ENCODE results near the gene PPP3R1.
A peak's percentile ranks its signal among the peaks of the same experiment; 100 is the strongest.

PPP3R1 gene

DNA sequence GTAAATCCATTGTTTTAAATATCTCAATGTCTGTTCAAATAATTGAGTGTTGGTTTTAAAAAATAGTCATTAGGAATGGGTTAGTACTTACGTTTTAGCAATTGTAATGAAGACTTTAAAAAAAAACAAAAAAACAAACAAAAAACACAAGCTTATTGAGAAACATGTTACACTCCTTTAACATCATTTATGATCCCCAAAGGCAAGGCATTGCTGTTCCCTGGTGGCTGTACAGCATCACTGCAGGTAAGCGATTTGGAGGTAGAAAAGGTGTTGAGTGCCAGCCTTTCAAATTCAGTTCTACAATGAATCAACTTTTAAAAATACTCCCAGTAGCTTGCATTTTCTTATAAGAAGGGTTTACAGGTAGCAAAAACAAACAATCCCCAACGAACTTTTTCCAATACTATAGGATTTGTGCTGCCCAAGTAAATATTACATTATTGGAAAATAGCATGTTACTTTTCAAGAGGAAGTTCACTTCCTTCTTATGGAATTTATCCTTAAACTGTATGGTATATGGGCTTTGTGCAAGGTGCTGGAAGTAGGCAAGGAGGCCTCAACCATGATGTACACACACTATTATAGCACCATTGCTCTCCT is 39.9 kb upstream of the PPP3R1 start:
- no peaks in the 10 kb centered on the region for H3K27me3 ChIP-seq
- H3K9me3 ChIP-seq, result no peaks in the 10 kb centered on the region
- H3K4me1 ChIP-seq, result no peaks in the 10 kb centered on the region
- no peaks in the 10 kb centered on the region for H3K36me3 ChIP-seq
- H3K4me3 ChIP-seq (ENCODE audit: low read depth, low read length), result no peak overlapping the region
- peak; percentile 11 for DNase-seq
- TF ChIP-seq, protein P1, sequence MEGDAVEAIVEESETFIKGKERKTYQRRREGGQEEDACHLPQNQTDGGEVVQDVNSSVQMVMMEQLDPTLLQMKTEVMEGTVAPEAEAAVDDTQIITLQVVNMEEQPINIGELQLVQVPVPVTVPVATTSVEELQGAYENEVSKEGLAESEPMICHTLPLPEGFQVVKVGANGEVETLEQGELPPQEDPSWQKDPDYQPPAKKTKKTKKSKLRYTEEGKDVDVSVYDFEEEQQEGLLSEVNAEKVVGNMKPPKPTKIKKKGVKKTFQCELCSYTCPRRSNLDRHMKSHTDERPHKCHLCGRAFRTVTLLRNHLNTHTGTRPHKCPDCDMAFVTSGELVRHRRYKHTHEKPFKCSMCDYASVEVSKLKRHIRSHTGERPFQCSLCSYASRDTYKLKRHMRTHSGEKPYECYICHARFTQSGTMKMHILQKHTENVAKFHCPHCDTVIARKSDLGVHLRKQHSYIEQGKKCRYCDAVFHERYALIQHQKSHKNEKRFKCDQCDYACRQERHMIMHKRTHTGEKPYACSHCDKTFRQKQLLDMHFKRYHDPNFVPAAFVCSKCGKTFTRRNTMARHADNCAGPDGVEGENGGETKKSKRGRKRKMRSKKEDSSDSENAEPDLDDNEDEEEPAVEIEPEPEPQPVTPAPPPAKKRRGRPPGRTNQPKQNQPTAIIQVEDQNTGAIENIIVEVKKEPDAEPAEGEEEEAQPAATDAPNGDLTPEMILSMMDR (IDR thresholded peaks at IDR 0.05; ENCODE audit: low read depth, low read length), result peak; percentile 67

DNA sequence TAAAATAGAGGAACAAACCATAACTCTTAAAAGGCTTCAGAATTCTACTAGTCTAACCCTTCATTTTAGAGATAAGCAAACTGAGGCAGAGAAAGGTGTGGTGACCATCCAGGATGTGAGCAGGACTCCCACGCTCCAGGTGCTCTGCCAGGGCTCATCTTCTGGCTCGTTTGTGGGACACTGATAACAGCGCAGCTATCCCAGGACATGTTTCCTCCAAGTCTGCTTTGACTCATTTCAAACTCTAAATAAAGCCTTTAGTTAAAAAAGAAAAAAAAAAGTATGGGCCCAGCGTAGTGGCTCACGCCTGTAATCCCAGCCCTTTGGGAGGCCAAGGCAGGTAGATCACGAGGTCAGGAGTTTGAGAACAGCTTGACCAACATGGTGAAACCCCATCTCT is 39.0 kb upstream of the PPP3R1 start:
- H3K27me3 ChIP-seq, result no peaks in the 10 kb centered on the region
- H3K9me3 ChIP-seq, result no peaks in the 10 kb centered on the region
- no peak for DNase-seq
- no peak overlapping the region for H3K4me3 ChIP-seq (ENCODE audit: low read depth, low read length)
- TF ChIP-seq, protein P1 (IDR thresholded peaks at IDR 0.05; ENCODE audit: low read depth, low read length), result no peak
- no peaks in the 10 kb centered on the region for H3K4me1 ChIP-seq
- H3K36me3 ChIP-seq, result no peaks in the 10 kb centered on the region

DNA sequence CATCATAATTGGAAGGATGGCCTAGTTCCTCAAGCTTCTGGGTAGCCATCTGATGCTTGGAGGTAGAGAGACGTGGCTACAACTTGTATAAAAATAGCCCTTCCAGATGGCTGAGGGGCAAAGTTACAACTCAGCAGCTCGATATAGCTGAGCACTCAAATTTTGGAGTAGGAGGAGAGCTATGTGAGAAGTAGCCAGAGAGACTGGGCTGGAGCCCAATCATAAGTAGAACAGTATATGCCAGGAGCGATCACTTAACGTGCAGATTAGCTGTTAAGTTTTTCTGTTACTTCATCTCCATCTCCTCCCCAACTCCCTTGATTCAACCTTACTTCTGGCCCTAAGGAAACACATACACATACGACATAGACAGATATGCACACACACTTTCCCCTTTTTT is 38.6 kb upstream of the PPP3R1 start:
- Histone ChIP-seq H3K9me3 (no peaks in the 10 kb centered on the region), H3K27me3 (no peaks in the 10 kb centered on the region), H3K36me3 (no peaks in the 10 kb centered on the region), H3K4me1 (no peaks in the 10 kb centered on the region), H3K4me3 (ENCODE audit: low read depth, low read length) (no peak overlapping the region)
- TF ChIP-seq, protein P1 (IDR thresholded peaks at IDR 0.05; ENCODE audit: low read depth, low read length), result no peak
- DNase-seq, result no peak

DNA sequence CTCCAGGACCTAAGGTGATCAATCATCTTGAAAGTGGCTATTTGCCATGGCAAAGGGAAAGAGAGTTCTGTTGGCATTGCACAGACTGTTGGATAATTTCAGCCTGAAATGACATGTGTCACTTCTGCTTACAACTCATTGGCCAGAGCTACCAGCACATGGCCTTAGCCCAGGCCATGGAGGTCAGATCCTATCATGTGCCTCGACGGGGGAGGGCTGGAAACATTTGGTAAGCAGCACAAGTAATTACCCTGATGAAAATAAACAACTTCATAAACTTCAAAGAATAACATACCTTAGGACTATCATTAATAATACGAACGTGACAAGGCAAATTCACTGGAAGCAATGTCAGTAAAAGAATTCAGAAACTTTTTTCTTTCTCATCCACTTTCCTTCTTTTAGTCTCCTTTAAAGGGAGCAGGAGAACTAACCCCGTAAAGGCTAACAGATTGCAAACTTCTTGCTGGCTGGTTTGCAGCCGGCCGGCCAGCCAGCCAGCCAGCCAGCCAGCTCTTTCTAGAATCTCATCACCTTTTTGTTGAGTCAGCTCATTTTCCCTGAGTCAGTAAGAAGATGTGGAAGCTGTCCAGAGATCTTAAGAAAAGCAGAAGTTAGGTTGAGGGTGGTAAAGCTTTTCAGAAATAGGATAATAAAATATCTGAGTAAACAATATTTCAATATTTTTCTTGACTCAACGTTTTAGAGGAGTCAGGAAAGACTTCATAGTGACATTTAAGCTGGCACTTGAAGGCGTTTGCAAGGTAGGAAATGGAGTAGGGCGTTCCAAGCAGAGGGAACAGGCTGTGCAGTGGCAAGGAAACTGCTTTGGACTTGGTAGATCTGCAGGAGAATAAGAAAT is 35.5 kb upstream of the PPP3R1 start:
- H3K27me3 ChIP-seq, result no peaks in the 10 kb centered on the region
- H3K9me3 ChIP-seq, result no peaks in the 10 kb centered on the region
- H3K36me3 ChIP-seq, result no peaks in the 10 kb centered on the region
- DNase-seq, result no peak
- TF ChIP-seq, protein P1 (IDR thresholded peaks at IDR 0.05; ENCODE audit: low read depth, low read length), result no peak
- no peaks in the 10 kb centered on the region for H3K4me1 ChIP-seq
- H3K4me3 ChIP-seq (ENCODE audit: low read depth, low read length), result no peak overlapping the region

DNA sequence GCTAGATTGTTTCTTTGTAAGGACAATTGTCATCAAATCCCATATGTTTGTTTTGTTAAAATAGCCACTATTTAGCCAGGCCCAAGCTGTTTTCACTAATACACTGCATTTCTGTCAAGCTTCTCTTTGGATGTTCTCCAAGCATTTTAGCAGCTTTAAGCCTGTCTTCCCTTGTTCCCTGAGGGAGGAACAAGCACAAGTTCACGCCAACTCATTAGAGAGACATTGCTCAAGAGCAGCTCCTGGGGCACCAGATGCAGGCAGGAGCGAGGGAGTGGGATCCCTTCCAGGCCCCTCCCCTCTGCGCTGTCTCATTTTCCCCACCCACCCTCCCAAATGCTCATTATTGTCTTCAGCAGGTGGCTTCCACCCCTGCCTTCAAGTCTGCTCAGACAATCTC is 32.6 kb upstream of the PPP3R1 start:
- DNase-seq, result no peak
- no peaks in the 10 kb centered on the region for H3K27me3 ChIP-seq

More for the DNA sequence above, 32.6 kb upstream of the PPP3R1 start:
- Histone ChIP-seq H3K36me3 (no peaks in the 10 kb centered on the region), H3K9me3 (no peaks in the 10 kb centered on the region), H3K4me1 (no peaks in the 10 kb centered on the region), H3K4me3 (ENCODE audit: low read depth, low read length) (no peak overlapping the region)
- TF ChIP-seq, protein P1 (IDR thresholded peaks at IDR 0.05; ENCODE audit: low read depth, low read length), result no peak
